Transverse colon (tissue), 4 donors: ENCODE results near the gene OR52W1. TPM values are rescaled to one million over a fixed set of nuclear protein-coding genes. Genes with fewer than 3 reads are reported as not detected.

Source experiments
- DNase-seq: peaks from one replicate; pipeline ENCODE4 v3.0.0-alpha.2; 2019
- H3K27ac ChIP-seq, 4 donors: fragments of 200-600 bp; sonication (generic); 2 replicates each; pipeline ENCODE4 v1.5.1; 2016 to 2018; ENCODE audit warnings: inconsistent platforms in 4 of 4
- H3K27me3 ChIP-seq: fragments of 200-600 bp; sonication (generic); 2 replicates; pipeline ENCODE4 v1.5.1; 2017; ENCODE audit warnings: inconsistent platforms
- H3K36me3 ChIP-seq, 4 donors: fragments of 200-600 bp; sonication (generic); 2 replicates each; pipeline ENCODE4 v1.5.1; 2017 to 2019; ENCODE audit warnings: inconsistent platforms in 4 of 4
- H3K4me1 ChIP-seq, 4 donors: fragments of 200-600 bp; sonication (generic); 2 replicates each; pipeline ENCODE4 v1.5.1; 2017 to 2020; ENCODE audit warnings: inconsistent platforms in 4 of 4
- H3K4me3 ChIP-seq, 4 donors: fragments of 200-600 bp; sonication (generic); 1 replicate in 1 of 4; 2 replicates in 3 of 4; pipeline versions ENCODE4 v1.5.1 to v1.6.1; 2017 to 2019; ENCODE audit warnings: inconsistent platforms in 4 of 4
- H3K9me3 ChIP-seq, 2 donors: fragments of 200-600 bp; sonication (generic); 2 replicates each; pipeline ENCODE4 v1.5.1; 2017 to 2019; ENCODE audit warnings: inconsistent platforms in 2 of 2
- EP300 ChIP-seq: sonication (generic); formaldehyde crosslinking; IDR thresholded peaks from one replicate; pipeline ENCODE4 v1.6.1; 2017; ENCODE audit warnings: antibody characterized with exemption, low read depth
- POLR2A ChIP-seq: fragments of 450-650 bp; IDR thresholded peaks from one replicate; pipeline ENCODE4 v1.6.1; 2016; ENCODE audit warnings: antibody characterized with exemption, mild to moderate bottlenecking, moderate library complexity
- POLR2AphosphoS5 ChIP-seq, 3 donors: sonication (generic); formaldehyde crosslinking; IDR thresholded peaks; one replicate each; pipeline ENCODE4 v1.6.1; 2016; ENCODE audit warnings: antibody characterized with exemption in 3 of 3
- WGBS, 2 donors: methylation state at CpG; one replicate each; pipeline ENCODE4 v1.1.5; 2018; ENCODE audit warnings: low coverage in 1 of 2; 5-methylcytosine and 5-hydroxymethylcytosine counted together
- in situ Hi-C, 4 donors: fragments of 200-750 bp; cut with MboI; loops; one replicate each; pipeline versions ENCODE4 v1.15.0 to v1.15.1; 2017; ENCODE audit warnings: low sequenced_read_pairs in 3 of 4, low pct_ligation_motif_present in 1 of 4, low pct_unique_long_range_greater_than_20kb in 1 of 4
- intact Hi-C: fragments of 100-400 bp; cut with DNase I; formaldehyde crosslinking; loops from one replicate; pipeline ENCODE4 v1.15.1; 2023; ENCODE audit warnings: low total_unique reads
- total RNA-seq, 4 donors: library from RNA; depleted of rRNA; stranded (reverse); fragments of >200 nt; gene quantifications; one replicate each; pipeline ENCODE4 v1.1.0, GENCODE V29; 2016
- TF ChIP-seq, protein P1 (sequence below), 5 experiments: fragments of 200-600 bp in 3 of 5; fragments of 450-650 bp in 2 of 5; sonication (generic) in 3 of 5; IDR thresholded peaks; 1 replicate in 2 of 5; 2 replicates in 3 of 5; pipeline ENCODE4 v1.5.1; 2016 to 2017; ENCODE audit warnings: antibody characterized with exemption in 5 of 5, inconsistent platforms in 3 of 5, mild to moderate bottlenecking in 2 of 5, moderate library complexity in 1 of 5

OR52W1 gene
- total RNA-seq, 4 donors from 2014 or later: not detected

DNA sequence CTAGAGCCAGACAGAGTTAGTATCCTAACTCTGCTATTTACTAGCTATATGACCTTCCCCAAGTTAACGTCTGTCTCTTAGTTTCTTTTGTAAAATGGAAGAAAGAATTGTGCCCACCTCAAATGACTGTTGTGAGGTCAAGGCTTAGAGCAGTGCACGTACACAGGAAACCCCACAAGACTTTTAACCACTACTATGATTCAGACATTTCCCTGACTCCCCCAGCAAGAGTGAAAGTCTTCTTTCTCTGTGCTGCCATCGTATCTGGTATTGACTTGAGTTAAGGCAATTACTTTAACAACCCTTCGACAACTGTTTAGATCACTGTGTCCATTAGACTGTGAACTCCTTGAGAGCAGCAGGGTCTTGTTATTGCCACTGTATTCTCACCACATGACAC lies 2.6 kb upstream of the OR52W1 start:
- in situ Hi-C loops (no loop called here), intact Hi-C loops (no loop called here)
- Histone ChIP-seq H3K27me3 (no peaks in the 10 kb centered on the region), H3K4me3 (no peak overlapping the region), H3K9me3 (no peaks in the 10 kb centered on the region), H3K27ac (no peak overlapping the region), H3K36me3 (no peaks in the 10 kb centered on the region), H3K4me1 (no peaks in the 10 kb centered on the region)
- 14 to 47% methylated on average over 3 to 4 of the region's 4 CpGs for WGBS, 2 donors
- TF ChIP-seq, protein P1, sequence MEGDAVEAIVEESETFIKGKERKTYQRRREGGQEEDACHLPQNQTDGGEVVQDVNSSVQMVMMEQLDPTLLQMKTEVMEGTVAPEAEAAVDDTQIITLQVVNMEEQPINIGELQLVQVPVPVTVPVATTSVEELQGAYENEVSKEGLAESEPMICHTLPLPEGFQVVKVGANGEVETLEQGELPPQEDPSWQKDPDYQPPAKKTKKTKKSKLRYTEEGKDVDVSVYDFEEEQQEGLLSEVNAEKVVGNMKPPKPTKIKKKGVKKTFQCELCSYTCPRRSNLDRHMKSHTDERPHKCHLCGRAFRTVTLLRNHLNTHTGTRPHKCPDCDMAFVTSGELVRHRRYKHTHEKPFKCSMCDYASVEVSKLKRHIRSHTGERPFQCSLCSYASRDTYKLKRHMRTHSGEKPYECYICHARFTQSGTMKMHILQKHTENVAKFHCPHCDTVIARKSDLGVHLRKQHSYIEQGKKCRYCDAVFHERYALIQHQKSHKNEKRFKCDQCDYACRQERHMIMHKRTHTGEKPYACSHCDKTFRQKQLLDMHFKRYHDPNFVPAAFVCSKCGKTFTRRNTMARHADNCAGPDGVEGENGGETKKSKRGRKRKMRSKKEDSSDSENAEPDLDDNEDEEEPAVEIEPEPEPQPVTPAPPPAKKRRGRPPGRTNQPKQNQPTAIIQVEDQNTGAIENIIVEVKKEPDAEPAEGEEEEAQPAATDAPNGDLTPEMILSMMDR (IDR thresholded peaks at IDR 0.05): no peak
- no peak for TF ChIP-seq POLR2AphosphoS5 (IDR thresholded peaks at IDR 0.05)
- DNase-seq: no peak

DNA sequence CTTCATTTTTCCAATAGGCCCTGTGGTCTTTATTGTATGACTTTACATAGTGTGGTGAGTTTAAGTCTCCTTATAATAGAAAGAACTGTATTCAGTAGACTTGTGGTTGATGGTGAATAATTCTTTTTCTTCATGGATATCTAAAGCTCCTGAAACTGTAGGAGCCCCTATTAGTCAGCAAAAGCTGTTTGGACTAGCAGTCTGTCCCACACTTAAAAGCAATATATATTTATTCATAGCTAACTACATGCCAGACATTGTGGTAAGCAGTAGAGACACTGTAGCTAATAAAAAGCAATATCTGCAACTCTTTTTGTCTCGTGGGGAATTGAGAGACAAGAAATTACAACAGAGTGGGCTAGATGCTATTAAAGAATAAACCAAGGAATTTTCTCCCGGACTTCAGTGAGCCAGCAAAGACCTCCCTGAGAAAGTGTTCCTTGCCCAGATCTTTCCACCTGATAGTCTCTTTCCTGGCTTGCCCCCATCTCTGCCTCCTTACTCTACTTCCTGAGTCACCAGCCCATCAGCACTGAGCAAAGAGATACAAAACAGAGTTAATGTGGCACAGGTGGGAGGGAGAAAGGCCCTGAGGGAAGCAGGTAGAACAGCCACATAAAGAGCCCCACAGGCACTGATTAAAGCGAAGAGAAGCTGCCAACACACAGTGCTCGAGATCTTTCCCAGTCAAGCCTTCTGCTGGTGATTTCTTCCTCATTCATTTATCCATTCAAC lies 1.4 kb upstream of the OR52W1 start:
- no peaks in the 10 kb centered on the region for H3K4me1 ChIP-seq
- no peaks in the 10 kb centered on the region for H3K36me3 ChIP-seq
- intact Hi-C loops (no loop called here), in situ Hi-C loops (no loop called here)
- 85 to 89% methylated on average over 3 to 4 of the region's 4 CpGs for whole genome bisulfite sequencing, 2 donors
- no peaks in the 10 kb centered on the region for H3K9me3 ChIP-seq
- H3K27ac ChIP-seq: no peak overlapping the region
- H3K4me3 ChIP-seq: no peak overlapping the region
- no peak for DNase-seq
- TF ChIP-seq, protein P1 (IDR thresholded peaks at IDR 0.05): no peak
- TF ChIP-seq POLR2A (no peak), POLR2AphosphoS5 (IDR thresholded peaks at IDR 0.05) (no peak), EP300 (no peak)
- H3K27me3 ChIP-seq: no peaks in the 10 kb centered on the region

DNA sequence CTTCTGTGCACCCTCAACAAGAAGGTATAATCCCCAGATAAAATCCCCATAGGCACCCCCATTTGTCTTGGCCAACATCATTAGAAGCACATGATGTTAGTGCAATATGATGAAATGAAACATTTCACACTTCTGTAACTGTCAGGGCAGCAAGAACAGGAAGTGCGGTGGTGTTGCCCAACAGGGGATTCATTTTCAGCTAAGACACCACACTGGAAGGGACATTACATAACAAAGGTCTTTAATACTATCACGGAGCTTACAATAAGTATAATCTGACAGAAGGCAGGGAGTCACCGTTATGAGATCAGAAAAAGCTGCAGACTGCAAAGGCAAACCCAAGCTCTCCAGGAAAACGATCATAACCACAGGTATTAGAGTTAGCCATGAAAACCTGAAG lies 2.0 kb downstream of the OR52W1 start:
- Histone ChIP-seq H3K36me3 (peaks cover 0 to 4% (median 0%) of the 10 kb centered on the region in 4 donors), H3K27me3 (no peaks in the 10 kb centered on the region), H3K4me3 (no peak overlapping the region), H3K27ac (no peak overlapping the region), H3K9me3 (no peaks in the 10 kb centered on the region), H3K4me1 (no peaks in the 10 kb centered on the region)
- peak; percentile 17 for DNase-seq
- in situ Hi-C loops: no loop called here
- WGBS, 2 donors: 69 to 88% methylated on average over 4 of the region's 4 CpGs
- no peak for TF ChIP-seq POLR2AphosphoS5 (IDR thresholded peaks at IDR 0.05)
- TF ChIP-seq EP300: no peak
- no peak for TF ChIP-seq POLR2A
- TF ChIP-seq, protein P1 (IDR thresholded peaks at IDR 0.05): no peak
- intact Hi-C loops: no loop called here

DNA sequence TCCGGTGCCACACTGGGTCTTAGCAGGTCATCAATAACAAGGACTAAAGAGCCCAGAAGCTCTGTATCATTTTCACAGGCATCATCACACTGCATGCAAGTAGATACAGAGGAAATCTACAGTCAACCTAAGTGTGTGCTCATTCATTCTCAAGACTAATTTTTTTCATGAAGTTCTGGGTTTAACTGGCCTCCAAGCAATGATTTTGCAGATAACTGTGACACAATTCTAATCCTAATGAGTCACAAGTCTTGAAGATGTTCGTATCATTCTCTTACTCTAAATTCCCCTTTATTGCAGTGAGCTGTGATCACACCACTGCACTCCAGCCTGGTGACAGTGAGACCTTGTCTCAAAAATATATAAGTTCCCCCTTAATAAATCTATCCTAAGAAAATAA lies 2.5 kb downstream of the OR52W1 start:
- H3K4me3 ChIP-seq: no peak overlapping the region
- no peaks in the 10 kb centered on the region for H3K4me1 ChIP-seq
- DNase-seq: no peak
- H3K36me3 ChIP-seq: peaks cover 0 to 9% (median 2%) of the 10 kb centered on the region in 4 donors
- H3K9me3 ChIP-seq: no peaks in the 10 kb centered on the region
- TF ChIP-seq POLR2A (no peak), POLR2AphosphoS5 (IDR thresholded peaks at IDR 0.05) (no peak), EP300 (no peak)
- TF ChIP-seq, protein P1 (IDR thresholded peaks at IDR 0.05): no peak
- in situ Hi-C loops (no loop called here), intact Hi-C loops (no loop called here)
- H3K27me3 ChIP-seq: no peaks in the 10 kb centered on the region
- H3K27ac ChIP-seq: no peak overlapping the region
- 87 to 91% methylated on average over 1 to 2 of the region's 2 CpGs for WGBS, 2 donors
